GM12891 (cell line): ENCODE measurements around the gene RALGAPB.

ENCODE experiments used
- DNase-seq: peaks from one replicate; pipeline ENCODE4 v3.0.0; 2011; ENCODE audit warnings: low spot score; ENCODE audit not compliant: insufficient read length
- FAIRE-seq: peaks from 2 replicates; lab custom pipeline; 2011; peaks lifted over from hg19 to GRCh38; lab: Jason Lieb, UNC
- PAX5 ChIP-seq: IDR thresholded peaks from 2 replicates; pipeline ENCODE4 v1.6.1; 2011; ENCODE audit warnings: low read length, moderate library complexity, mild to moderate bottlenecking; ENCODE audit not compliant: insufficient read depth, severe bottlenecking
- POLR2A ChIP-seq: IDR thresholded peaks from 2 replicates; pipeline ENCODE4 v1.6.1; 2011; ENCODE audit warnings: low read depth, low read length, control low read depth
- POLR2AphosphoS5 ChIP-seq: IDR thresholded peaks from 2 replicates; pipeline ENCODE4 v1.6.1; 2011; ENCODE audit warnings: low read depth, low read length, control low read depth
- POU2F2 ChIP-seq: IDR thresholded peaks from 2 replicates; pipeline ENCODE4 v1.6.1; 2011; ENCODE audit warnings: low read depth, mild to moderate bottlenecking, control low read depth, low read length, moderate library complexity
- SPI1 ChIP-seq: IDR thresholded peaks from 2 replicates; pipeline ENCODE4 v1.6.1; 2011; ENCODE audit warnings: low read depth, low read length, control low read depth
- TAF1 ChIP-seq: IDR thresholded peaks from 2 replicates; pipeline ENCODE4 v1.6.1; 2011; ENCODE audit warnings: low read depth, low read length, control low read depth

The RALGAPB gene

GRCh38 chr20:38563802-38564431, 91.3 kb downstream of the RALGAPB start:
- no peak for TF ChIP-seq POLR2A
- TF ChIP-seq SPI1 = no peak
- no peak for TF ChIP-seq TAF1
- no peak for TF ChIP-seq PAX5
- no peak for TF ChIP-seq POU2F2
- no peak for TF ChIP-seq POLR2AphosphoS5
- no peak for FAIRE-seq
- DNase-seq = no peak

DNA sequence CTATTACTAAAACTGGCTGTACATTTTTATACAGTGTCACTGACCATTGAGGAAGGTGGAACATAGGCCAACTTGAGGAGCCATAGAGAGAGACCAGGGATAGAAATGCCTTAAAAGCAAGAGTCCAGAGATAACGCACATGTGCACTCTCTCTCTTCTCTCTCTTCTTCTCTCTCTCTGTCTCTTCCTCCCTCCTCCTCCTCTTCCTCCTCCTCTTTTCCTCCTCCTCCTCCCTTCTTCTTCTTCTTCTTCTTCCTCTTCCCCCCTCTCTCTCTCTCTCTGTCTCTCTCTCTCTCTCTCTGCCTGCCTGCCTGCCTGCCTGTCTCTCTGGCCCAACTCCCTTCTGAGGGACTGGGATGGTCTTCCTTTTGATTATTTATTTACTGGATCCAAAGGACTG, 92.0 kb downstream of the RALGAPB start:
- FAIRE-seq = no peak
- no peak for DNase-seq
- TF ChIP-seq PAX5 = no peak
- no peak for TF ChIP-seq SPI1
- TF ChIP-seq POLR2A = no peak
- TF ChIP-seq TAF1 = no peak

DNA sequence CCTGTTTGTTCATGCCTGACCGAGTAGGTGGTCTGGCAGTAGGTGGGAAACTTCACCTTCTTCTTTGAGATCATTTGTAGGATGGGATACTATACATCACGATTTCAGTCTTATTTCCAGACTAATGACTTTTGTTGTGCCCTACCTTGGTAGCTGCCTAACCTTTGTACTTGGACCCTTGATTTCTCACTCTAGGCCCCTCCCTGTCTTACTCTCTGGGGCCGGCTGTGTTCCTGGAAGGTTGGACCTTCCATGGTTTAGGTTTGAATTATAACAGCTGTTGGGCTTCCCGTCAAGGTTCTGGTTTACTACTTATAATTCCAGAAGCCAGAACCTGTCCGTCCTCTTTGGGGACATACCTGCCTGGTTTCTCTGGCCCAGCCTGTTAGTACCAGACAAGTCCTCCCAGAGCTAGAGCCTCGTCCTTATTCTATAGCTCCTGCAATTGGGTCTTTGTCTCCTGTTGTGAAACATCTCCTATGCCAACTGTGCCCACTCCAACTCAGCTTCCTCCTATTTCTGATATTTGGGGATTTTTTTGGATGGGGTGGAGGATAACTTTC, 93.5 kb downstream of the RALGAPB start:
- FAIRE-seq = no peak
- DNase-seq = no peak
- TF ChIP-seq POLR2A = no peak
- no peak for TF ChIP-seq POLR2AphosphoS5
- TF ChIP-seq POU2F2 = no peak
- no peak for TF ChIP-seq SPI1
- no peak for TF ChIP-seq TAF1
- TF ChIP-seq PAX5 = no peak

DNA sequence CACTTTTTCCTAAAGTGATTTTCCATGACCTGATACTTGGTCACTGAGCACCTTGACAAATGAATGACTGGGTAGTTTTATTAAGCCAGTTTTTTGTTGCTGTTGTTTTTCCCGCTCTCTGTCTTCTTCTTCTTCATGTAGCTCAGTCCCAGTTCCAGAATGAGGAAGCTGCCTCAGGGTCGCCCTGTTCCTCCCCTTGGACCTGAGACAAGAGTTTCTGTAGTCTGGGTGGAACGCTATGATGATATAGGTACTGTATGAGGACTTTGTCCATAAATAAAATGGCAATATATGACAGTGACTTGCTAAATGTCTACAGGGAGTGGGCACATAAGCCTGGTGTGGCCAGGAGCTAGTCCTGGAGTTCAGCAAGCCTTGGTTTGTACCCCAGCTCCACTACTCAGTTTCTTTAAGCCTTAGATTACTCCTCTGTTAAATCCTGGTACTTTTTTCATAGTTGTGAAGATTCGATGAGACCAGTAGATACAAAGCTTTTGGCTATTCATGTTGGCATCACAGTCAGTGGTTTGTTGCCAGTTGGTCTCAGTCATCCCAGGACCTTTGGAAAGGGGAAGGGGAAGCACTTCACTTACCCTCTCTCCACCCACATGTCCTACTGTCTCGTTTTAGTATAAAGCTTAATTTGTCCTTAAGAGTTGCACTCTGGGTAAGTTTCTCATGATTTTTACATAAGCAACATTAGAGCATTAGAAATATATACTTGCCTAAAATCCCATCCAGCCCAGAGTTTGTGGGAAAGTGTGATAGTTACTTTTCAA, 97.3 kb downstream of the RALGAPB start:
- no peak for TF ChIP-seq SPI1
- no peak for TF ChIP-seq PAX5
- no peak for TF ChIP-seq POU2F2
- no peak for TF ChIP-seq TAF1
- TF ChIP-seq POLR2AphosphoS5 = no peak
- no peak for TF ChIP-seq POLR2A
- FAIRE-seq = no peak
- DNase-seq = no peak

DNA sequence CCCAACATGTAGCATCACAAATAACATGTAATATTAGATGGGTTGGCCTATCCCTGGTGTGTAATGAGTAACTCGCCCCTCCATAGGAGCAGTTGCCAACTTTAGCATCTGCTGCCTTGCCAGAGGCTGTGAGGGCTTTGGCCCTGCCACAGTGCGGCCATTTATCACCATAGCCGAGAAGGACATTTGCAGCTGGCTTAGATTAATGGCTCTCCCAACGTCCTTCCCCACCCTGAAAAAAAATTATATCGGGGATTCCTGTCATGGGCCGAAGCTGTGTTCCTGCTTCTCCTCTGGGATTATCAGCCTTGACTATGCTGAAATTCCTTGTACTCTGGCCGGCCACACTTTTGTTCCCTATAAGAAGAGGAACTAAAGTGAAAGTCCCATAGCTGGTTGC, 100.8 kb downstream of the RALGAPB start:
- TF ChIP-seq POU2F2 = no peak
- no peak for TF ChIP-seq SPI1
- no peak for TF ChIP-seq PAX5
- TF ChIP-seq POLR2AphosphoS5 = no peak
- TF ChIP-seq TAF1 = no peak
- no peak for TF ChIP-seq POLR2A
- FAIRE-seq (no peak), DNase-seq (no peak)

DNA sequence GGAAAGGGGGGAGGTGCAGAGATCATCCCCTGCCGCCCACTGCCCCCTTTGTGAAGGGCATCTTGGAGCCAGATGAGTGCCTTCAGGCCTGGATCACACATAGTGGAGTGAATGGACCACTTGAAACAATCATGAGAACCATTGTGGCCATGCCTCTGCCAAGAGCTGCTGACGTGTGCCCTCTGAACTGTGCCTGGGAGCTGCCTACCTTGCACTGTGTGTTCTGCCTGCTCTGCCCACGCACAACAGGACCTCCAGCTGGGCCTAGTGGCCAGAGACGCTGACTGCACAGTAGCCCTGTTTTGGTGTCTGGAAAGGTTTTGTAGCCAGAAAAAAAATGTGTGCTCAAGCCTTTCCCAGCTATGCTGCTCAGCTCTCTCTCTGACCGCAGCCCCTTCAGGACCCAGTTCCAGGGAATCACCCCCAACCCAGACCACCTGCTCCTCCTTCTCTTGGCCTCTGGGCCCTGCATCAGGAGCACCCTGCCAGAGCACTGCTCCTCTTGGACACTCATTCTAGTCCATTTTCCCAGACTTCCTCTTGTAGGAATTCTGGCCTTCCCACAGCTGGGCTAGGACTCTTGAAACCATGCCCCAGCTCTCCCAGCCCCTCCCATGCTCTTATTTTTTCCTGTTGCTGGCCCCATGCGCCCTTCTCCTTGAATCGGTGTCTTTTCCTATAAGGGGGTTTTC, 106.7 kb downstream of the RALGAPB start:
- TF ChIP-seq SPI1 = no peak
- TF ChIP-seq POLR2A = no peak
- TF ChIP-seq TAF1 = no peak
- TF ChIP-seq PAX5 = no peak
- TF ChIP-seq POU2F2 = no peak
- FAIRE-seq (no peak), DNase-seq (no peak)

DNA sequence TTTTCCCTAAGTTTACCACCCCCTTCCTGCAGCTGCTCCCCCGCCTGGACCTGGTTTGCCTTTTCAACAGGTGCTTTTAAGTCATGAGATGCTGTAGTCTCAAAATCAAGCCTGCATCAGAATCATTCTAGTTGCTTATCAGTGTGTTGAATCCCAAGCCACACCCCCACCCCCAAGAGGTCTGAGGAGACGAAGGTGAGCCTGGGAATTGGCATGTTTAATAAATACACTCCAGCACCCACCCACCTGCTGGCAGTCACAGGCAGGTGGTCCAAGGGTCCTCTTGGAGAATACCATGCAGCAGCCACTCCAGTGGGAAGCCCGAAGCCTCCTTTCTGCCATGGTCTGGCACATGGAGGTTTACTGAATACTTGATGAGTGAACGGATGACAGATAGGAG, 107.3 kb downstream of the RALGAPB start:
- DNase-seq (no peak), FAIRE-seq (no peak)
- TF ChIP-seq POLR2AphosphoS5 (no peak), SPI1 (no peak), POLR2A (no peak), TAF1 (no peak)

GRCh38 chr20:38581013-38581412, 108.4 kb downstream of the RALGAPB start, which contains the start of gene ADIG:
Gene ADIG, plus strand, starts transcription at chr20:38581197. Its CDS starts 54 bp downstream, at chr20:38581251.
- no peak for FAIRE-seq
- TF ChIP-seq SPI1 = no peak
- no peak for TF ChIP-seq POLR2AphosphoS5
- TF ChIP-seq POU2F2 = no peak
- TF ChIP-seq TAF1 = no peak
- no peak for TF ChIP-seq PAX5
- TF ChIP-seq POLR2A = no peak
- DNase-seq = no peak

GRCh38 chr20:38581830-38582358, 109.3 kb downstream of the RALGAPB start:
- DNase-seq (no peak), FAIRE-seq (no peak)
- TF ChIP-seq PAX5 = no peak
- TF ChIP-seq SPI1 = no peak
- no peak for TF ChIP-seq TAF1
- TF ChIP-seq POLR2A = no peak
- TF ChIP-seq POU2F2 = no peak
- no peak for TF ChIP-seq POLR2AphosphoS5
